ENCODE results near the gene SYT7.

Gene SYT7

DNA sequence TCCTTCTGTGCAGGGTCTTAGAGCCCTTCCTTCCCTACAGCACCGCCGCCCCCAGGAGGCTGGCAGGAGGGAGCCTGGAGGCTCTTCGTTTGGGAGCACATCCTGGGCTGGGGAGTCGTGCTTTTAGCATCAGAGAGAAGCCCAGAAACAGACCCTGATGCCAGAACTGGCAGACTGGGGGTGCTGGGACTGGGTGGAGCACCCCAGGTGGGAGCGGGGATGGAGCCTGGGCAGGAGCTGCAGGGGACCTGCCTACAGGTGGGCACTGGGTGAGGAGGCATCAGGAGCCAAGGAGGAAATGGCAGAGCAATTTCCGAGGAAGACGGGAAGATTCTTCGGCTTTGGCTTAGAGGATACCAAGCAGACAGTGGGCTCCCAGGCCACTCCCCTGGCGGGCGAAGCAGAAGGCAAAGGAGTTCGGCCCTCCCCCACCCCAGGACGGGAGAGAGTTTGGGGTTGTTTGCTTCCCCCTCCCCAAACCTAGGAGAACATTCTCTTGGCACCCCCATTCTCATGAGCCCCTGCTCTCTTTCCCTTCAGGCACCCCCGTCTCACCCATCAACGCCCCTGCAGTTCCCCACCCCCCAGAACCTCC, 1.1 kb downstream of the SYT7 start:
- DNase-seq, result no peak

DNA sequence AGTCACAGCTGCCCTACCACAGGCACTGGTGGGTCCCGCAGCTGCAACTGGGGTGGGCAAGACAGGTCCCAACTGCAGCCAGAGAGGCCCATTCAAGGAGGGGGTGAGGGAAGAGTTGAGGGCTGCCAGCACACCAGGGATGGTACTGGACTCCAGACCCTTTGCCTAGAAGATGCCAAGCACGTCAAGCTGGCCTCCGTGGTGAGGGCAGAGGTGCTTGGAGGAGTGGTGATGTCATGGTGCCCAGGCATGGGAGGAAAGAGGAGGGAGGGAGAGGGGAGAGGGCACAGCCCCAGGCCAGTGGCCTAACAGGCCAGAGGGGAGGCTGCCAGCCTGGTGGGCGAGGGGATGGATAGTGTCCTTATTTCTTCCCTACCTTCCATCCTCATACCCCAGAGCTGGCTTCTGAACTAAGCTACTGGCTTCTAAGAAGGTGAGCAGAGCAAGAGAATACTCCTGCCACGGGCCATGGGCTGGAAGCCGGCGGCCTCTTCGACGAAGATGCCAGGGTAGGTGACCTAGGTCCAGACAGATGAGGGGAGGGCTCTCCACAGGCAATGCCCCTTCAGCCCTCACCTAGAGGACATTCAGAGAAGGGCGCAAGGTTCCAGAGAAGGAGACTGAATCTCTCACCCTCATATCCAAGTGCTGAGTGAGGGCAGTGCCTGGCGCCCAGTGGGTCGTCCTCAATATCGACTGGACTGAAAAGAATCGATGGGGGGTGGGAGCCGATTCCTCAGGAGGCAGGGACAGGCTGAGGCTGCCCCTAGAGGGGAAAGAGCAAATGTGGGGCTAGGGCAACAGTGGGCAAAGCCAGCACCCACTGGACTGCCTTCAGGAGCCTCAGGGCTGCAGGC, 1.8 kb downstream of the SYT7 start:
- no peak for DNase-seq

DNA sequence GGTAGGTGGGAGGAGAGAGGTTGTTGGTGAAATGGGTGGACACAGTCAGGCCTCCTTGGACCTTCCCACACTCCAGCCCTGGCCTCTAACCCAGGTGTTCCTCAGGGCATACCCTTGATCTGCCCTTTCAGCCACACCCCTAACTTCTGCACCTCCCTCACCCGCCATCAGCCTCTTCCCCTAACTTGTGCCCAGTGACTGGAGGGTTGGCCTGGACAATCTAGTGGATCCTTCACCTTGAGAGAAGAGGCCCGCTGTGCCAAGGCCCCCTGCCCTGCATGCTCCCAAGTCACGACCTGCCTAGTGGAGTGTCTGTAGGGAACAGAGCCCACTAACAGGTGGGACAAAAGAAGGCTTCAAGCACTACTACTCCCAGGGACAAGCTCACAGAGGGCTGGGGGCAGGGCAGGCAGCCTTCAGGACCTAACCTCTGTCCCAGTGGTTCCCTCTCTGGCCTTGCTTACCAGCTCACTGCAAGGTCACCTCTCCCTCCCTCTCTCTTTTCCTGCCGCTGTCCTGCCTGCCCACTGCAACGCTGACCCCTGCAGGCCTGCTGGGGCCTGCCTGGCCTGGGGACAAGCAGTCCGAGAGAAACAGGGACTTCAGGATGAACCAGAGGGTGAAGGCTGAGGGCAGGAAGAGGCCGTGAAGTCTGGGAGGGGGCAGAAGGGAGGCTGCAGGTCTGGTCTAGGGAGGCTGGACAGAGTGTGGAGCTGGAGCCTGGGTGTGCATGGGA, 3.3 kb downstream of the SYT7 start:
- DNase-seq, result no peak

DNA sequence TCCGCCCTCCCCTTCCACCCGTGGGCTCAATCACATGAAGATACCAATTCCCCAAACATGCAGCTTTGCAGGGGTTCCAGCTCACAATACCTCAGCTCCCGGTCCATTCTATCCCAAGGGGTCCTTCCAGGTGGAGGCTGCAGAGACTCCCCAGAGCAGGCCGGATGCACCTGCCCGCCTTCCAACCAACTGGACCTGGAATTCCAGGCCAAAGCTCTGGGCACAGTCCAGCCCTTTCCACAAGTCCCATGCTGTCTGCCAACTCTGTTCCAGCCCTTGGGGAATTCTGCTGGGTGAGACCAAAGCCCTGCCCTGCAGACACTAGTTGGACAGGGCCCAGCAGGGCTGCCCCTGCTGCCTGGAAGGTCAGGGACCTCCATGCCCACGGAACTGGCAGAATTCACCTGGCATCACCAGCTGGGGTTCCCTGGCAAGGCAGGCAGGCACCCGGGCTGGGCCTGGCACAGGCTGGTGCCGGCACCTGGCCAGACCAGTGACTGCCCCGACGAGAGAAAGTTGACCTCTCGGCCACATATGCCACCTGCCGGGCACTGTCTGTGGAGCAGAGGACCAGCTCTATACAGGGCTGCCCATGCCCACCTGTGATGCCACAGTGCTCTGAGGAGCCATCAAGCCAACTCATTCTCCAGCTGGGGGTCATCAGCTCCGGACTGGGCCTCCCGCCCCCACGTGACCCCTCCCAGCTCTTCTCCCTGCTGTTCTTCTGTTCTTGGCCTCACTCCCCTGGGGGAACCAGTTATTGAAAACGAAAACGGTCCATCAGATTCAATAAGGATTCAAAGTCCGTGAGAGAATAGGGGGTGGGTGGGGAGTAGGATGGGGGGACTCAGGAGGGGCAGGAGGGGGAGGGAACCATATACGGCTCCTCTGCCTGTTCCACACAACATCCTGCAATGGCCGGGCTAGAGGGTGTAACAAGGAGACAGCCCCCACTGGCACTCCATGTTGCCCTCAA, 4.7 kb downstream of the SYT7 start:
- DNase-seq, result no peak

DNA sequence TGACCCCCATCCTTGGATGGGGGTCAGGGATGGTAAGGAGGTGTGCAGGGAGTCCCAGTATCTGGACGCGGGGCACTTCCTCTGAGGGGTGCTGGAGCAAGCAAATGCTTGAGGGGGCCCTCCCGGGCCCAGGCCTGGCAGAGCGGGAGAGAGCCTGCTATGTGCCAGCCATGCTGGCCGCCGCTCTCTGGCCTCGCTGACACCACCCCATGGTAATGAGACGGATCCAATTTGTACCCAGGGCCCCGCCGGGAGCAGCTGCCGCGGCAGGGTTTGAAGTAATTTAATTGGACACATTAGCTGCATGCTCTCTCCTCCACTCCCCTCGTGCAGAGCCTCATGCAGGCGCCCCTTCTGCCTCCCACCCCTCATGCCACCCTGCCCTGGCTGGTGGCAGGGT, 6.3 kb downstream of the SYT7 start:
- DNase-seq, result no peak

DNA sequence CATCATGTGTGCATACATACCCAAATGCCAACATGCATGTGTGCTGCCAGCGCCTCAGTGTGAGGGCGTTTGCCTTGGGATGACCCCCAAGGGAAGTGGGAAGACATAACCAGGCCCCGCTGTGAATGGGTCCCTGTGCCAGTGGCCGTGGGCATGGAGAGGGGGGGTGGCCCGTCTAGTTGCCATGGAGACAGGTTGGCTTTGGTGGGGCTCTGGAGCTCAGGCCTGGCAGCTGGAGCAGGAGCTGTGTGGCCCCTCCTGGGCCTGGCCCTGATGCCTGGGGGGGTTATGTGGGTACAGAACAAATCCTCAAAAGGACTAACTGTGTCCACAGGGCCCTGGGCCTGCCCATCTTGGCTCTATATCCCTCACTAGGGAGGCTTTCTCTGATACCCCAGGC, 8.0 kb downstream of the SYT7 start:
- DNase-seq, result no peak

DNA sequence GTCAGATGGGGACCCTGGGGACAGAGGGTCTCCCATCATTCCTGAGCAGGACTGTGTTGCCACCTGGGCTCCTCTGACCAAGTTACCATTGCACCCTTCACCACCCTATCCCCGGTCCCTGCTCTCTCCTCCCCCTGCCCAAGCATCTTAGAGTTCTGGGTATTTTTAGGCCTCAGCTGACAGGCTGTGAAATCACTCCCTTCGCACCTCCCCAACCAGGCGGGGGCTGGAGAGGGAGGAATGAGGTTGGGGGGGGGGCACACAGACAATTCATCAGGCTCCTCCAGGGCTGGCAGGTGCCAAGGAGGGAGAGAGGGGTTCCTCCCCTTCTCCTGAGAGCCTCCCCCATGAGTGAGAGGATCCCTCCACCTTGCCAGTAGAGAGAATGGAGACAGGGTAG, 9.0 kb downstream of the SYT7 start:
- no peak for DNase-seq

DNA sequence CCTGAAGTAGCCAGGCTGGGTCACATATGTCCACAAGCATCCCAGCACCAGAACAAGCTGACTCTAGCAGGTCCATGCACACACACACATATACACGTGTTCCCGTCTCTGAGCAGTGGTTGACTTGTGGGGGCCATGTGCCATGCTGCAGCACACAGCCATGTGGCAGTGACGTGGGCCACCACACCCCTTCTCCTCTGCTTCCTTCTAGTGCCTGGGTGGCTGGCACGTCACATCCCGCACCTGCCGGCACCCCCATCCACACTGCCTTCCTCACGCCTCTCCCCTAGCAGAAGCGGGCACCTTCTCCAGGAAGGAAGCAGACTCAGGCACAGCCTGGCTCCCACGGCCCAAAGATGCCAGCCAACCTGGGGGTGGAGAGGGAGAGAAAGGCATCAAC, 9.5 kb downstream of the SYT7 start:
- DNase-seq, result no peak

DNA sequence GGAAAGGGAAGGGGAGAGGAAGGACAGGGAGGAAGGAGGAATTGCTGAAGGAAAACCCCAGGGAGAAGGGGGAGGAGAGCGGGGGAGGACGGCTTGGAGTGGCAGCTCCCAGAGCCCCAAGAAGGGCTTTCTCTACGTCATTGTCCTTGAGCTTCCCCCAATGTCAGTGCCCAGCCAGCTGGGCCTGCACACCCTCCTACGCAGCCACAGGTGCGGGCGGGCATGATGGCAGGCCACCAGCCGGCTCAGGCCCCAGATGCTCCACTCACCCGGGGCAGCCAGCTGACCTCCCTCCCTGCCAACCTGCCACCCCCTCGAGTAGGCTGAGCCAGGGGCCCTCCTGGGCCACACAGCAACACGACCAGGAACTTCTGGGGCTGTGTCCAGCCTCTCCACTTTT, 11.2 kb downstream of the SYT7 start:
- no peak for DNase-seq

DNA sequence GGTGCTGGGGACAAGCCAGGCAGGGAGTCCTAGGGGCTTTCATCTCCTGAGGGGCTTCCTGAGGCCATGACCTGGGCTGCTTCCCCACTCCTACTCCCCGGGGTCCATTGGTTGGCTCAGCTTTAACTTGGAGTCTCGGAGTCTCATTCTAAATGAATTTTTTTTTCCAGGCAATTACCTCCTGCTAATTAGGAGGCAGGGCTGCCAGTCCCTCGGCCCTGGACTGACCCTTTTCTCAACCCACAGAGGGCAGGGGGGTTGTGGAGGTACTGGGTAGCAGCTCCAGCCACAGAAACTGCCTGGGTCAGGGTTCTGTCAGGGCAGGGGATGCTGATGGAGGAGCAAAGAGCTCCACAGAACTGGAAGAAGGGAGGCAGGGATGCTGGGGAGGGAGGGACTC, 11.9 kb downstream of the SYT7 start:
- no peak for DNase-seq

DNA sequence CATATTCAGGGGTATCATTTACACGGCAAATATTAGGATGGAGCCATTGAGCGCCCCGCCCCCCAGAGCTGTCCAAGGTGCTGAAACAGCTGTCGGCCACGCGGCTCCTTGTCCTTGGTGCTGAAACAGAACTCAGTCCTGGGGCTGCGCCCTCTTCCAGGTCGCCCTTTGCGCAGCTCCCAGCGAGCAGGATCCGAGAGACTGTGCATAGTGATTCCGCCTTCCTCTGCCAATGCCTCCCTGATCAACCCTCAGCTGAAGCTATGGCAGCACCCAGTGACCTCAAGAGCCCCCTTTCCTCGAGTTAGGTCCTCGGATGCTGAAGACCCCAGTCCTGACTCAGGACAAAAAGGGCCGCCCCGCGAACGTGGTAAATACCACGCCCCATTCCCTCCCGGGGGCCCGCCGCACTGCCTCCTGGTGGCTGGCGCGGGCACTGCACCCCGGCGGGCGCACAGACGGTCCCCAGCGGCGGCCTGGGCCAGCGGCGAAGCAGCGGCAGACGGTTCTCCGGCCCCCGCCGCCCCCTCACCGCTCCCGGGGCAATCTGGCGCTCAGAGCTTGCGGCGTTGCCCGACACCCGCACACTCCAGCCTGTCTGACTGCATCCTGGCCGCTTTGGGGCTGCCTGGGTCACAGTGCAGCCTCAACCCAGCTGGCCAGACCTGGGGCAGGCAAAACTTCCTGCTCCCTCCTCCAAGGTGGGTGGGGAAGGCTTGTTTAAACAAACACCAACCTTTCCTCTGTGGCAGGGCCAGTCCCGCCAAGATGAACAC, 13.4 kb downstream of the SYT7 start:
- peak; percentile 81 for DNase-seq

DNA sequence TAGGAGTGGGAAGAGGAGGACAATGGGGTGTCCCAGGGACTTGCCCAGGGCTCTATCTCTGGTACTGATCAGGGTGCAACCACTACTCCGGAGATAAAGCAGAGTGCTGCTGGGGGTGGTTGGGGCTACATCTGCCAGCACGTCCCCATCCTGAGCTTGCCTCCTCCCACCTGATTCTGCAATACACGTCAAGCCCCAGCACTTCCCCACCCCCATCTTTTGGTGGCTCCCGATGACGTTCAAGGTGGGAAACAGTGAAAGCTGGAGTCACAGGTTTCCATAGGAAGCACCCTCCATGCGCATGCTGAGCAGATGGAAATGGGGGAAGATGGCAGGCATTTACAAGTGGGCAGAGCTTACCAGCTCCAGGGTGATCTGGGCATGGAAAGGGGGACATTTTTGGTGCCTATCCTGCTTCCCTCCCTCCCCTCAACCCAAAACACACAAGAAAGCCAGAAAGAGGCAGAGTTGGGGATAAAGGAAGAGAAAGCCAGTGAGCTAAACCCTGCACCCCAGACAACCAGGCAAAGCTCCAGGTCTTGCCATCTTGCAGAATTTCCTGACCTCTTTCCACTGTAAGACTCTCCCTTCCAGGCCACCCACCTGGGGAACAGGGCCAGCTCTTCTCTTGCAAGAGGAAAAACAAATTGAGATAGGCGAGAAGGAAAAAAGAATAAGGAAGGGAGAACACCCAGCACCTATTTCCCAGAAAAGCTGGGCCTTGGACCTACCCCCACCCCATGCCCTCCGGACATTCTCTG, 15.8 kb downstream of the SYT7 start:
- DNase-seq, result no peak

DNA sequence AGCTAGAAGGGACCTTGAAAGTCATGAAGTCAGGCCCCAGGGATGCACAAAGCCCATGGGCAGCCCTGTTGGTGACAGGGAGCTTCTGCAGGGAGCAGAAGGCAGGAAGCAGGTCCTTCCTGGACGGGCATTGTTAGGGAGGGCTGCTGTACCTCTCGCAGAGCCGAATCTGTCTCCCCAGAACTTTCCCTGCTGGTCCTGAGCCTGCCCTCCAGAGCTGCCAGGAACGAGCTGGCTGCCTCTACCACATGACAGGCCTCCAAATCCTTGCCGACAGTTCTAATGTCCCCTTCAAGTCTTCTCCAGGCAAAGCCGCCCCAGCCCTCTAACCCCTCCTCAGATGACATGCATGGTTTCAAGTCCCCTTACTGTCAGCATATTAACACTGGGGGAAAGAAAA, 20.1 kb downstream of the SYT7 start:
- no peak for DNase-seq

DNA sequence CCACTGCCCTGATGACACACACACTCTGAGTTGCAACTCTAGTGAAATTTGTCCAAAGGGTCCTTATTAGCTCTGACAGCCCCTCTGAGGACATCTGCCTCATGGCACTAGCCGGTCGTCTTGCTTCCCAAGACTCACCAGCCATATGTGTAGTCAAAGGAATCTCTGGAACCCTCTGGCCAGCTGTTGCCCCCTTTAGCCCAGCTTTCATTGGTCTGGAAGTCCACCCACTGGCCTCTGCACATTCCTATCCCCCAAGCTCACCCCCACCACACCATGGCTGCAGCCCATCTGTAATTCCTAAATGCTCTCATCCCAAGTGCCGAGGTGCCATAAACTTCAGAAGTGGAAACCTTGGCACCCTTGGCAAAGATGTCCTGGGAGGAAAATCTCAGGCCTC, 24.3 kb downstream of the SYT7 start:
- DNase-seq, result no peak

DNA sequence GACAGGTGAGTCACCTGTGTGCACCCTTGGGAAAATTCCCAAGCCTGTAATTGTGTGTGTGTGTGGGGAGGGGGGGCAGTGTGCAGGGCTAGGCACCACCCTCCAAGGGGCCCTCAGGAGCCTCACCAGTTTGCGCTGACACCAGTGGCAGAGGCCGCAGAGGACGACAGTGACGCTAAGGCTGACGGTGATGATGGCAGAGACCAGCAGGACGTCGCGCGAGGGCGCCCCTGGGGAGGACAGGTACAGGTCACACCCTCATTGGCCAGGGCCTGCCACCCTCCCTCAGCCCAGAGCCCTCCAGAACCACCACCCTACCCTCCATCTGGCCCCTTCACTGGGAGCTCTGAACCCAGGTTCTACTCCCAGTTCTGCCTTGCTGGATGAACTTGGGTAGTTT, 24.9 kb downstream of the SYT7 start:
- DNase-seq, result no peak

DNA sequence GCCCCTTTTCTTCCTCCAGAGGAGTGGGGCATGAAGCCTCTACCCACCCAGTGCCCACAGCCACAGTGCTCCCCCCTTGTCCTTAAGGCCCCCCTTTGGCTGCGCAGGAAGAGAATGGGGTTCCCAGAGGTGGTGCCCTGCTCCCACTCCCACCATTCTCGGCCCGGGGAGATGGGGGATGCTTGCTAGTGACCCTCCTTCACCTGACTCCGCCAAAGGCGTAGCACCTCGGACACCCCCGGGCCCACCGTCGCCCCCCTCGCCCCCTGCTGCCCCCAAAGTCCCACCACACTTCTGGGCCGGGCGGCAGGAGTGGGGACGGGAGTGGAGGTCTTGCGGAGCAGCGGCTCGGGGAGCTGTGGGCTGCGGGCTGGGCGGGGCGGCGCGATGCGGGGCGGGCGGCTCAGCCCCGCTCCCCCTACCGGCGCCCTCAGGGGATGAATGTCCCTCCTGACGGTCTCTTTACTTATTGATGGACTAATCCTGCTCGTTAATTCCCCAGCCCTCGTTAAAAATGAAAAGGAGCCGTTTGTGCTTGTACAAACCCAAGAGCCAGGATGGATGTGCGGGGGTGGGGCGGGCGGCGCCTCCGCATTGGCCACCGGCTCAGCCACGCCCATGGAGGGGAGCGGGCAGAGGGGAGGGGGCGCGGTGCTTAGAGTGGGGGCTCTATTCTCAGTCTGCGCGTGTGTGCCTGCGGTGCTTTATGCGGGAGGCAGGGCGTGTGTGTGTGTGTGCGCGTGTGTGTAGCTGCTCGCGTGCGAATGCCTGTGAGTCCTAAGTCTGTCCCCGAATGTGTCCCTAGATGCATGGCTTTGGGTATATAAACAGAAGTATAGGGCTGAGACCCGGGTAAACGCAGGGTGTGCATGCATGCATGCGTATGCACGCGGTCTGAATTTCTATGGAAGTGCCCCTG, 25.6 kb downstream of the SYT7 start:
- DNase-seq, result peak; percentile 47

DNA sequence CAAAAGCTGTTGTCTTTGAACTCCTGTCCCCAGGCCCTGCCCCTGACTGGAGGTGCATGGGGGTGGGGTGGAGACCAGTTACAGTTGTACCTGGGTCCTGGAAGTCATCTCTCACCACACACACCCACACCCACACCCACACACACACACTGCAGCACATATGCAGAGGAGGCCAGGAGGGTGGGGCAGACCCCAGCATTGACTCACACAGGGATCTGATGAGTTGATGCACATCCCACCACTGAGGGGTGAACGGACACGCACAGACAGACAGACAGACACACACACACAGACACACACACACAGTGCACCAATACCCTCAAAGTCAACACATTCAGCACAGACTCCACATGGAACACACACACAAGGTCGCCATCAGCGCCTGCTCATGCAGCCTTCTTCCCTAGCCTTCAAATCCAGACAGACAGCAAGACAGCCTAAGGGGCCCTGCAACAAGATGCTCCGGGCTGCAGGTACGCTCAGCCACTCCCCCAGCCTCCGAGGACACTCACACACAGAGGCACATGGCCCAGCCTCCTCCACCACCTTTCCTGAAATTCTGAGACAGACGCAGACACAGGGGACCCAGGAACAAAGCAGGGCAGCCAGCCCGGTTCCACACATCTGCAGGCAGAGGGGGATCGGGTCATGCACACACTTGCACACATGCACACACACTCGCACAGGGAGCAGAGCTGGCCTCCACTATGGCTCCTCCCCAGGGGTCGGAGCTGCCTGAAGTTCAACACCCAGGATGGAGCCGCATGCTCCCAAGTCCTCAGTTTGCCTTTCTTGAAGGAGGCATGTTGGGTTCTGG, 26.5 kb downstream of the SYT7 start:
- DNase-seq, result no peak

DNA sequence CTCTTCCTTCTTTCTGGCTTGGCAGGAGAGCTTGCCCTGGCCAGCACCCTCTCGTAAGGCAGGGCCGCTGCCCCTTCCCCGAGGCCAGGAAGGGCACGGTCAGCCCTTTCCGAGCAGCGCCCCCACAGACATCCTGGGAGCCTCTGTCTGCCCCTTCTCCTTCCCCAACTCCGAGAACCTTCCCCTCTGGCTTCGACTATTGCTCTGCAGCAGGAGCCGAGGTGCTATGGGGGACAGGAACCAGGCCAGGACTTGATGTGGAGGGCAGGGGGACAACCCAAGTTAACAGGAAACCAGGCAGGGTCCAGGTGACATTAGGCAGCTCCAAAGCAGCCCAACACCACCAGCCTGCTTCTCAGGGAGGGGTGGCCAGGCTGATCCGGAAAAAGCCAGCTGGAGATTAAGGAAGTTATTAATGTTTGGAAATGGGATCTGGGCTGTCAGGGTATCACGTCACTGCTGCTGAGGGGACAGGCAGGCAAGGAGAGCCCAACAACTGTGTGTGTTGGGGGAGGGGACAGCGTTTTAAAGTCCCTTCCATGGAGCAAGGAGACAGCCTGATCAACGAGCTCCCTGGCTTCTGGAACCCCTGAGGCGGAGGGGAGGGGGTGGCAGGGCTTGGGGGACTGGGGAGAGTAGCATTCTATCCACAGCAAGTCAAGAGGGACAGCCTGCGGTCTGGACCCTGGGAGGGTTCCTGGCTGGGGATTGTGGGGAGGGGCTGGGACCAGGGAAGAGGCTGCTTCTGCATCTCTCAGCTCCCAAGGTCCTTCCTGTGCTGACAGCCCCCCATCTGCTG, 27.3 kb downstream of the SYT7 start:
- peak; percentile 77 for DNase-seq
